ENCODE results near the gene TRMT112.

- TF ChIP-seq CEBPB (IDR thresholded peaks at IDR 0.05) (no peak), RAD21 (IDR thresholded peaks at IDR 0.05; ENCODE audit: low read depth) (no peak), EP300 (IDR thresholded peaks at IDR 0.05; ENCODE audit: borderline replicate concordance) (no peak), TCF12 (IDR thresholded peaks at IDR 0.05; ENCODE audit: low read depth) (no peak), REST (IDR thresholded peaks at IDR 0.05; ENCODE audit: low read depth) (no peak), CREB1 (IDR thresholded peaks at IDR 0.05; ENCODE audit: low read depth) (no peak)
- TF ChIP-seq, protein P1, sequence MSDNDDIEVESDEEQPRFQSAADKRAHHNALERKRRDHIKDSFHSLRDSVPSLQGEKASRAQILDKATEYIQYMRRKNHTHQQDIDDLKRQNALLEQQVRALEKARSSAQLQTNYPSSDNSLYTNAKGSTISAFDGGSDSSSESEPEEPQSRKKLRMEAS (IDR thresholded peaks at IDR 0.05) = no peak
These were observed 21.4 kb upstream of the TRMT112 start for GRCh38 chr11:64338716-64339115.

All from Ishikawa (cell line).